GM10266 (cell line): Measurements from ENCODE around the gene ST7.

Experiments
- DNase-seq: peaks from one replicate; pipeline ENCODE4 v3.0.0; 2012; ENCODE audit errors: extremely low spot score
- TF ChIP-seq, protein P1 (sequence below): IDR thresholded peaks from 2 replicates; pipeline ENCODE4 v1.5.1; 2012; ENCODE audit warnings: mild to moderate bottlenecking, low read depth; ENCODE audit not compliant: control insufficient read depth, insufficient read depth; ENCODE audit errors: missing control alignments

The ST7 gene

GRCh38 chr7:116938678-116939077 lies 14.6 kb upstream of the ST7 start:
- TF ChIP-seq, protein P1, sequence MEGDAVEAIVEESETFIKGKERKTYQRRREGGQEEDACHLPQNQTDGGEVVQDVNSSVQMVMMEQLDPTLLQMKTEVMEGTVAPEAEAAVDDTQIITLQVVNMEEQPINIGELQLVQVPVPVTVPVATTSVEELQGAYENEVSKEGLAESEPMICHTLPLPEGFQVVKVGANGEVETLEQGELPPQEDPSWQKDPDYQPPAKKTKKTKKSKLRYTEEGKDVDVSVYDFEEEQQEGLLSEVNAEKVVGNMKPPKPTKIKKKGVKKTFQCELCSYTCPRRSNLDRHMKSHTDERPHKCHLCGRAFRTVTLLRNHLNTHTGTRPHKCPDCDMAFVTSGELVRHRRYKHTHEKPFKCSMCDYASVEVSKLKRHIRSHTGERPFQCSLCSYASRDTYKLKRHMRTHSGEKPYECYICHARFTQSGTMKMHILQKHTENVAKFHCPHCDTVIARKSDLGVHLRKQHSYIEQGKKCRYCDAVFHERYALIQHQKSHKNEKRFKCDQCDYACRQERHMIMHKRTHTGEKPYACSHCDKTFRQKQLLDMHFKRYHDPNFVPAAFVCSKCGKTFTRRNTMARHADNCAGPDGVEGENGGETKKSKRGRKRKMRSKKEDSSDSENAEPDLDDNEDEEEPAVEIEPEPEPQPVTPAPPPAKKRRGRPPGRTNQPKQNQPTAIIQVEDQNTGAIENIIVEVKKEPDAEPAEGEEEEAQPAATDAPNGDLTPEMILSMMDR: no peak
- no peak for DNase-seq

- DNase-seq: no peak
- TF ChIP-seq, protein P1: no peak
These were observed 12.5 kb upstream of the ST7 start for GRCh38 chr7:116940689-116941370.

DNA sequence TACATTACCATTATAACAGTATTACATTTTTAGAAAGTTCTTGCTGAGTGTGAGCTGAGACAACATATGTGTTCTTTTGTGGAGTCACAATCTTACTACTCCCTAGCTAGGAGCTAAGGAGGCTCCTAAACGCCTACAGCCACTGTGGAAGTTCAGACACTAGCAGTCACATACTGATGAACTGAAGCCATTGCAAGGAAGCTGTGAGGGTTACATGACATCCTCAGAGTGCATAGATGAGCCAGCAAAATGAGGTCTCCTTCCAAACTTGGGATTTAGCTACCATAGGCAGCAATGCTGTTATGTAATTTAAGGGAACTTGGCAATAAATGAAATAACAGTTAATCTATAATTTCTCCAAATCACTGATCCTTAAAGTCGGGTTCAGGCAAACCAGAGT lies 10.8 kb upstream of the ST7 start:
- TF ChIP-seq, protein P1: no peak
- DNase-seq: no peak

GRCh38 chr7:116948934-116949333 lies 4.4 kb upstream of the ST7 start:
- DNase-seq: no peak
- TF ChIP-seq, protein P1: no peak

- TF ChIP-seq, protein P1: no peak
These were observed 3.1 kb upstream of the ST7 start for GRCh38 chr7:116949941-116950801.

DNA sequence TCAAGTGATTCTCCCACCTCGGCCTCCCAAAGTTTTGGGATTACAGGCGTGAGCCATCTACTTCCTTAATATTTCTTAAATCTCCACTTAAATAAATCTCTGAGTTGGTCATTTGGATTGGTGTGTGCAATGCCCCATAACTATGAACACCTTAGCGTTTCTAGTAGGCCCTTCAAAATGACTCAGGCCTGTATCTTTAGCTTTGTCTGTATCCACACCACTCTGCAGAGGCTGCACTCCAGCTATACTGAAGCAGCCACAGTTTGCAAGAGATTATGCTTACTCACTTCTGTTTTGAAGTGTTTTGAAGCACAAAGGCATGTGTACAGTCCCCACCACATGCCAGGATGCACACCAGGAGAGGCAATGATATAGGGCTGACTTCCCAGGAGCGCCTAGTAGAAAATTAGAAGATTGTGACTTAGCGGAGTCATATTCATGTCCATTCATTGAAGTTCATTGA lies 2.4 kb upstream of the ST7 start:
- DNase-seq: no peak
- TF ChIP-seq, protein P1: no peak

More at GRCh38 chr7:116949941-116950801, 3.1 kb upstream of the ST7 start:
- no peak for DNase-seq
